Measurements from ENCODE around the gene SNAPC2.
"Not testable (repeated sequence)": the region's sequence is repeated elsewhere in the genome, so short reads cannot be mapped to it uniquely, and the experiment has no call there.

The SNAPC2 gene

DNA sequence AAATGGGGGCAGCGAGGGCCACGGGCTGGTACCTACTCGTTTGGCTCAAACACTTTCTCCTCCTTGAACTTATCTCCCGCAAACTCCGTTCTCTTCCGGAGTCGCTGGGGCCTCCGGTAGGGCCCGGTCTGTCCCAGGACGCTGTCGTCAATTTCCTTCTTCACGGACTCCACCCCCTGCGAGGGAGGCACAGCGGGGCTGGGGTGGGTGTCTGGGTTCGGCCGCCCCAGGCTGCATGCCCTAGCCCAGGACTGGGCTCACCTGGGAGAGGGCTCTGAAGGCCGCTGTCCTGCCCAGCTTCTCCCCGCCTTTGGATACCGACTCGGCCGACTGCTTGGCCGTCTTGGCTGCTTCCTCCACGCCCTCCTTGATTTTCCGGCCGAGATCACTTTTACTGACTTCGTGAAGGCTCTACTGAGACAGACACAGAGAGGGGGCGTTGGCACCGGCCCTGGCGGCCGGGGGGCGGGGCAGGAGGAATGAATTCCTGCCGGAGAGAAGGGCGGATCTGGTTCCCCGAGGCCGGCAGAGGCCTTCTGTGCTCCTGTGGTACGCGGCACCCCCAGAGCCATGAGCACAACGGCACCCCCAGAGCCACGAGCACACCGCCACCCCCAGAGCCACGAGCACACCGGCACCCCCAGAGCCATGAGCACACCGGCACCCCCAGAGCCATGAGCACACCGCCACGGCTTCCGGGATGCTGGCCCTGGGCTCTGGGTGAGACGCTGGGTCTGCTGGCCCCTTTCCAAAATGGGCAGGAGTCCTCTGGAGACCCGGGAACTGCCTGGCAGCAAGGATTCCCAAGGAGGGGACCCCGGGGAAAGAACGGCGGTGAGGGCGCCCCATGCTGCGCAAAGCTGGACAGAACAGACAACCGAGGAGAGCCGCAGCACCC, 13.9 kb downstream of the SNAPC2 start:
- no peak for DNase-seq (ENCODE audit: low spot score)

DNA sequence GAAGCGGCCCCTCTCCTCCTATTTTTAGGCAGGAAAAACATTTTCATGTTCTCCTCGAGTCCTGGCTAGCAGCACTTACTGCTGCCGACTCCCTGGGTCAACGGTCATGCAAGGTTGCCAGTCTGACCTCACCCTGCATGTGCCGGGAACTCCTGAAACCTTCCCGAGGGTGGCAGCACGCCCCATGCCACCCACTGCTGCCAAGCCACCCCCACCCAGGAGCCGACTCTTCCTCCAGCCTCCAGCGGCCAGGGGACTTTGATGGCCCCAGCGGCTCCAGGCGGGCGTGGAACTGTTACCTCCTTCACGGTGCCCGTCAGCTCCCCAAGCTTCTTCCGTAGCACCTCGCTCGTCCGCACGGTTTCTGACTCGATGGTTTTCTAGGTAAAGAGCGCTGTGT, 14.6 kb downstream of the SNAPC2 start:
- DNase-seq (ENCODE audit: low spot score), result no peak

DNA sequence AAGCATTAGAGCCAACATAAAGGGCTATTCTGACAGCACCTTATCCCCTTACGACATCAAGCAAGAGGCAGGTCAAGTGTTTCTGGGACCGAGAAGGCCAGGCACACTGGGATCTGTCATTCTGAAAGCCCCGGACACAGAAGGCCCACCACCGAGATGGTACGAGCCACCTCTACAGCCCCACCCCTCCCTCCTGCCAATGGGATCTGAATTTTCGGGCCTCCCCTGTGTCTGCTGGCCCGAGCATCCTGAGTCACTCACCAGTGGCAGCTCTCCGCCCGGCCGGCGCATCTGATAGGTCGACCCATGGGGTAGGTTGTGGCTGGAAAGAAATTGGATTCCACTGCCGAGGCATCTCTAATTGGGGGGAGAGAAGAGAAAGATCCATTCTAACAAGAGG, 20.7 kb downstream of the SNAPC2 start:
- DNase-seq (ENCODE audit: low spot score), result no peak

DNA sequence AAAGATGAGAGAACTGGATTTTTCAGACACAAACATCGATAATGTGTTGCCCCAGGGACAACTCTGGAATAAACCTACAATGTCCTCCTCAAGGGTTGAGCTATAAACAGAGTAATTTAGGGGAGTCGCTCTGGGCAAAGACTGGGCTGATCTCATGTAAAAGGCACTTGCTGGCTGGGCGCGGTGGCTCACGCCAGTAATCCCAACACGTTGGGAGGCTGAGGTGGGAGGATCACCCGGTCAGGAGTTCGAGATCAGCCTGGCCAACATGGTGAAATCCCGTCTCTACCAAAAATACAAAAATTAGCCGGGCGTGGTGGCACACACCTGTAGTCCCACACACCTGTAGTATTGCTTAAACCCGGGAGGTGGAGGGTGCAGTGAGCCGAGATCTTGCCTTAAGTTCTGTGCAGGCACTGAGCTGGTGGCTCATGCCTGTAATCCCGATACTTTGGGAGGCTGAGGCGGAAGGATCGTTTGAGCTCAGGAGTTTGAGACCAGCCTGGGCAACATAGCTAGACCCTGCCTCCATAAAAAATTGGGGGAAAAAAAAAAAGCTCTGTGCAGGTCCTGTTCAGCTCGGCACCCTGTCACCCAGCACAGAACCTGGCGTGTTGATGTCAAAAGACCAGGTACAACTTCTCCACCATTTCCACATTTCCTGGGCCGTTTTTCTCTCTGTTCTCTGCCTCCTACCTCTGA, 21.9 kb downstream of the SNAPC2 start:
- no peak for DNase-seq (ENCODE audit: low spot score)

DNA sequence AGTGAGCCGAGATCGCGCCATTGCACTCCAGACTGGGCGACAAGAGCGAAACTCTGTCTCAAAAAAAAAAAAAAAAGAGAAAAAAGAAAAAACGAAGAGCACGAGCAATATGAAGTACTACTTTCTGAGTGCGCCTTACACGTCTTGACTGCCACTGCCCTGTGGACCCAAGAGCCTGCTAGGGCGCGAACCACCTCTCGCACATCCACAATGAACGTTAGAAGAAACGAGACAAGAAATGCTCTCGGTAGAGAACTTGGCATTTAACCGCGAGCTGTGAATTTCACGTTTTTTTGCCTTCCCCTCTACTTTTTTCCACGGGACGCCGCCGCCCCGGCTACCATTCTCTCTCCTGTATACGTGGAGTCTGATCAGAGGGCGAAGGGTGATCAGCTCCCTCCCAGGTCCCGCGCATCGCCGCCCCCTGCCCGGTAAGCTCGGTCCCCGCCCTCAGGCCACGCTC, 22.9 kb downstream of the SNAPC2 start:
- DNase-seq (ENCODE audit: low spot score), result no peak

DNA sequence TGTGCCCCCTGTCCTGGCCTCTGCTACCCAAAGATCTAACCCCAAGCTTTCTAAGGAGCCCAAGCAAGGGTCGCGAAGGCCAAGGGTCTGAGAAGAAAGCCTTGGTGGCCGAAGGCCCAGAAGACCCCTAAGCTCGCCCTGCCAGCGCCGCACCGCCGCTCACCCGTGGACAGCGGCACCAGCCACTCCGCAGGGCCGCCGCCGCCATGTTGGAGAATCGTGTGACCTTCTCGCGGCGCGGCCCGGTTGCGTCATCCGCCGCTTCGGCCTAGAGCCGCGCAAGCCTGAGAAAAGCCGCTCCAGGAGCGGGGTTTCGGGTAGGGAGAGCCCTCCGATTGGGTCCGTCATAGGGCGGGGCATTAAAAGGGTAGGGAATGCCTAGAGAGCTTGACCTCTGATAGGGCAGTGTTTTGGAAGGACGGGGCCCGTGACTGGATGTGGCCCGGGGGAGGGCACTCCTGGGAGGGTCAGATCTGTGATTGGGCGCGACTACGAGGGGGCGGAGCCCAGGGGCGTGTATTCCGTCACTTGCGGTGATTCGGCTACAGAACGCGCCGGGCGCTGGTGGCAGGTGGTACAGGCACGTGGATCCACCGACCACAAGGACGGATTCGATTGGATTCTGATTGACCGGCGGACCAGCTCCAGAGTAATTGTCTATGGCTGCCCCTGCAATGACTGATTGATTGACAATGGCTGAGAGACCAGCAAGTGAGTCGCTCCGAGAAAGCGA, 23.5 kb downstream of the SNAPC2 start, which contains the start of gene TIMM44:
Gene TIMM44, minus strand, starts transcription at position 223 of the 733 bp plus-strand sequence. Its CDS starts 15 bp downstream, at position 208.
- DNase-seq (ENCODE audit: low spot score), result peak; percentile 100

DNA sequence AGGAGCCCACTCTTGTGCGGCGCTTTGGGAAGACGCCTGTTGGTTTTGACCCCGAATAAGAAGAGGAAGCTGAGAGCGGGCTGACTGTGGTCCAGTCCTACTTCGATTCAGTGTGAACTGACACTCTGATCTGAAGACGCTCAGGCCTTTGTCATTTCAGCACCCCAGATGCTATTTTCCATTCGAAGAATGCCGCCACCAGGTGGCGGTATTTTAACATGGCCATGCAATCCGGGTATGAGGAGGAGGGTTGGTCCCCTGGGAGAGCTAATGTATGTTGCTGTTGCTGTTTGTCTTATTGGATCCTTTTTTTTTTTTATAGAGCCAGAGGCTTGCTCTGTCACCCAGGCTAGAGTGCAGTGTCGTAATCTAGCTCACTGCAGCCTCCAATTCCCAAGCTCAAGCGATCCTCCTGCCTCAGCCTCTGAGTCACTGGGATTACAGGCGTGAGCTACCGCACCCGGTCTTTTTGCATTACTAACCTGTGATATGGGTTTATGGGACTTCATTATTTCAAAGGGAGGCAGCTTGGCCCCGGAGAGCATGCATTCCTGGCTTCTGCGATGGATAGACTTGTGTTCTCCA, 24.1 kb downstream of the SNAPC2 start:
- DNase-seq (ENCODE audit: low spot score), result peak; percentile 94

DNA sequence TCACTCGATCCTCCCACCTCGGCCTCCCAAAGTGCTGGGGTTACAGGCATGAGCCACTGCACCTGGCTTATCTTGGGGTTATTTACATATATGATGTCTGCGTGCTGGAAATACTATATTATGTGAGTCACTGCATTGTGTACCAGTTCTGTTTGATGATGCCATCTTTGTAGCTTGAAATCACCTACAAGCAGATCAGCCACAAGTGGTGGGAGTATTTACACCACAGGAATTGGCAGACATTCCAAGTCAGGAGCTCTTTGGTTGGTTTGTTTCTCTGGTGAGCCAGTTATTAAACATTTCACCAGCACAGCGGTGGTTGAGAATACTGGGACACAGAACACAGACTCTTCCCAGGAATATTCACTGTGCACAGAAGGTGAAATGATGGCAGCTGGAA, 27.8 kb downstream of the SNAPC2 start:
- no peak for DNase-seq (ENCODE audit: low spot score)

DNA sequence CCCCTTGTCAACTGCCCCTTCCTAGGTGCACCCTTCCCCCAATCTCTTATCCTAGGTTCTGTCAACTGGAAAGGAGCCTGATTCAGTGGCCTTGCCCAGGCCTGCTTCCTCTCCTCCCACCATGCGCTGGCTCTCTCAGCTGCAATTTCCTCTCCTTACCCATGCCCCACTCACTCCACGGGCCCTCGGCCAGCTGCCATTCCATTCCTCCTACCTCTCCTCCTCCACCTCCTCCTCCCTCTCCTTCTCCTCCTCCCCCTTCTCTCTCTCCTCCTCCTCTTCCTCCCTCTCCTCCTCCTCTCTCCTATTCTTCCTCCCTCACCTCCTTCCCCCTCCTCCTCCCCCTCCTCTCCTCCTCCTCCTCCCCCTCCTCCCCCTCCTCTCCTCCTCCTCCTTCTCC, 32.9 kb downstream of the SNAPC2 start:
- peak; percentile 78 for DNase-seq (ENCODE audit: low spot score)

DNA sequence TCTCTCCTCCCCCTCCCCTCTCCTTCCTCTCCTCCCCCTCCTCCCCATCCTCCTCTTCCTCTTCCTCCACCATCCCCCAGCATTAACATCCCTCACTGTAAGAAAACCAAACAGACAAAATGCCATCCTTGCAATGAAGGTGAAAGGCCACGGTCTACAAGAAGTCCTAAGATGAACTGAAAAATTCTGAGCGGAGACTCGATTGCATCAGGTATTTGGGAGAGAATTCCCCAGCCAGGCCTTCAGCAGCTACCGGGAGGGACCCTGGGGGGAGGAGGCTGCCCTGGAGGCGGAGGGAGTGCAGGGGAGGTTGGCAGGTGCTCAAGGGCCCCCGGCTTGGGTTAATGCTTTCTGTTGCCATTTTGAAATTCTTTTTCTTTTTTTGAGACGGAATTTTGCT, 33.4 kb downstream of the SNAPC2 start:
- no peak for DNase-seq (ENCODE audit: low spot score)

DNA sequence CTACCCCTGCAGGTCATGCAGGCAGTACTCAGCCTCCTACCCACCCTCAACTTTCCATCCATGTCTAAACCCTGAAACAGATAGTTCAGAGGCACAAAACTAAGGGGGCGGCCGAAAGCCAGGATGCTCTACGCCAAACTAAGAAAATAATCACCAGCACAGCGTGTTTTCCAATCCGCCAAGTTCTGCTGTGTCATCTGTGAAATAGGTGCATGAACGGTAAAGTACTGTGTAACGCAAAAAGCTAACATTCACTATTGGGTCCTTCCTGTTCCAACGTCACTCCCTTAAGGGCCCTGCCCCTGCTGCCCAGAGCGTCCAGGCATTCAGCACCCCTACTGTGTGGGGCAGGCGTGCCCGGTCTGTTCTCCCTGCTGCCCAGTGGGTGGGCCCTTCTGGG, 35.6 kb downstream of the SNAPC2 start:
- DNase-seq (ENCODE audit: low spot score), result no peak

DNA sequence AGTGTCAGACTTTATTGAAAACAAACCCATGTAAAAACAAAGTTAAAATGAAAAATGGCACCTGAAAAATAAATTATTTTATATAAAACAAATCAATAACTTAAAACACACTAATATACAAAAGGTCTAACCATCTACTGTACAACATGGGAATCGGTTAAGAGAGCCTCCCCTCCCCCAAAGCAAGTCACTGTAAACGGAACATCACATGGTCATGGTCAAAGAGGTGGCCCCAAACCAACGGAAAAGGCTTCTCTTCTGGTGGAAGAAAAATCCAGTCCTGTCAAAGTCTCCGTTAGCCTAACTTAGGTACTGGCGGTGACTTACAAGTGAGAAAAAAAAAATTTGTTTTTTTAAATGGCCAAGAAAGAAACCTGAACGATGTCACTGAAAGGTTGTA, 39.1 kb downstream of the SNAPC2 start:
- DNase-seq (ENCODE audit: low spot score), result no peak

DNA sequence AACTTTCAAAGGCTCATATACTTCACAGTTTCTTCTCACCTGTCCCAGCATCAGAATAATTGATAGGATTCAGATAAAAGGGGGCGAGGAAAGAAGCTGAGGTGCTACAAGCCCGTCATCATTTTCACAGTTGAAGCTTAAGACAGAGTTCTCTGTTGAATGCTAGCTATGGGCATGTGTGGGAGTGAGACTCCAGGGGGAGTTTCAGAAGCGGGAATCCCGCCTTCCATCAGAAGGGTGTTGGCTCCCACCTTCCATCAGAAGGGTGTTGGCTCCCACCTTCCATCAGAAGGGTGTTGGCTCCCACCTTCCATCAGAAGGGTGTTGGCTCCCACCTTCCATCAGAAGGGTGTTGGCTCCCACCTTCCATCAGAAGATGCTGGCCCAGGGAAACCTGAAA, 40.9 kb downstream of the SNAPC2 start:
- not testable (repeated sequence) for DNase-seq (ENCODE audit: low spot score)

DNA sequence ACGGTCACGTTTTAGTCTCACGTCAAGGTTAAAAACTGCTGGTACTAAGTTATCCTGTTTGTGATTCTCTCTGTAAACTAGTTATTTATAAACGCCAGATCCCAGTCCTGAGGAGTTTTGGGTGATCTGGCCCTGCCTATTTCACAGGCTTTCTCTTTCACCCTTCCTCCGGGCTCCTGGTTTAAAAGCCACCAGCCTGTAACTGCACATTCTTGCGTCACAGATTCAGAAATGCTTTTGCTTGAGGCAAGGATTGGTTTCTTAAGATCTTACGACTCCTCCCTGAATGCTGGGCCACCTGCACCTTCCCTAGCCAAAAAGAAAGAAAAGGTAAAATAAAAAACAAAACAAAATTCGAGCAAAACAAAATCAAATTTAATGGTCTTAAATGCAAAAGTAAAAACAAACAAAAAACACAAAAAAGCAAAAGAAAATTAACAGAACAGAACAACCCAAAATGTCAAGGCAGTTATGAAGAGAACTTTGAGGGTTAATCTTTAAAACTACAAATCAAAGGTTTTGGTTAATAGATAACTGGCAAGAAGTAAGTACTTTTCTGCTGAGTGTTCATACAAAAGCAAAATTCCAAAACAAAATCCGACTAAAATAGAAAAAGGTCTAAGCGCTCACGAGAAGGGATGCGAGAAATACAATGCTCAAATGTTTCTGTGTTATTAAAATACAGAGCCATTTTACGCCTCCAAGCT, 41.9 kb downstream of the SNAPC2 start:
- no peak for DNase-seq (ENCODE audit: low spot score)

DNA sequence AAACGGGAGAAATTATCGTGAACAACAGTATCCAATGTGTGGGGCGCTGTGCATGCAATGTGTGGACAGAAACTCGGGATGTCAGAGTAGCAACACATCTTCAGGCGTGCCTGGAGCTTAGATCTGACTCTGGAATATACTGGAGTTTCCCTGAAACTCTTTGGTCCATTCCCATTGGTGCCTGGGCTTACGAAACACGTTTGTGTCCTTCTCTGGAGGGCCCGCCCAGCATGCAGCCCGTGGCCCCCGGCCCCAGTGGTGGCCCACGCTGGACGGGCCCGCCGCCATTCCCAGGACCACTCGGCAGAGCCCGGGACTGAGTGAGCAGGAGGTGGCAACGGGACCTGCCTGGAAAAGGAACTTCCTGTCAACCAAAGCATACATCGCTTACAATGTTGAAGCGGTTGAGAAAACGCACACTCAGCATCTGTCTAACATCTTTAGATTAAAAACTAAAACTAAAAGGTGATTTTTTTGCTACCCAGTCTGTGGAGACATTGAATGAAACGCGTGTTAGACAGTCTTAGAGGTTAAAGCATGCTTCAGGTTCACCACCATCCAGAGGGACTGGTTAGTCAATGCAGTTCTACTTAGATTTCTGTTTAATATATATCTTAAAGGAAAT, 42.6 kb downstream of the SNAPC2 start:
- no peak for DNase-seq (ENCODE audit: low spot score)

DNA sequence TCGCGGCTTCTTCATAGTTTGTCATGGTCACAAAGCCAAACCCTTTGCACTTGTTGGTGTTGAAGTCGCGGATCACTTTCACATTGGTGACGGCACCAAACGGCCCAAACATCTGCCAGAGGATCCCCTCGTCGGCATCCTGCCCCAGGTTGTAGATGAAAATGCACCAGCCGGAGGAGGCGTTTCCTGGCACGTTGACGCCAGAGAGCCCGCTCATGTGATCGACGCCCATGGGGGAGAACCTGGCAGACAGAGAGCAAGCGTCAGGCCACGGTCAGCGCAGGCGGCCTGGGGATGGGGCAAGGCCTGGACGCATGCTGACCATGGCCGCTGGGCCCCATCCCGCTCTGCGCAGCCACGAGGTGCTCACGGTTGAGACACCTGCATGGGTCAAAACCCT, 43.4 kb downstream of the SNAPC2 start:
- DNase-seq (ENCODE audit: low spot score), result no peak

DNA sequence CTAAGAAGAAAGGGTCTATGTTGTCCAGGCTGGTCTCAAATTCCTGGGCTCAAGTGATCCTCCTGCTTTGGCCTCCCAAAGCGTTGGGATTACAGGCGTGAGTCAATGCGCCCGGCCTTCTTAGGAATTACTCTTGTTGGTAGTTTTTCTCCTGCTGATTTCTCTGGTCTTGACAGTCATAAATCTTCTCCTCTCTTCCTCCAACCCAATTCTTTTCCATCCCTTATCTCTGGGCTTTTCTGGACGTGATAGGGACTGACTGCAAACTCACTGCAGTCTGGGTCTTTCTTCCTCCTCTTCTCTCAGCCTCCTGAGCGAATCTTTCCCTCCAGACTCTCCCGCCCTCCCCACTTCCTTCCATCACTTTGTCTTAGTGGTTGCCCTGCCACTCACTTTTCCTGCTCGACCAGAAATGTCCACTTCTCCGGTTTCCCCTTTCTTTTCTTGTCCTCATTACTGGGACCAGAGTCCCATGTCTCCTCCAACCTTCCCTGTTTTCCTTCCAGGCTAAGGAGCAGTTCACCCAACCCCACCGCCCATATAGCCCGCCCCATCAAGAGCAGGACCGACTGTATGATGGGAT, 45.2 kb downstream of the SNAPC2 start:
- no peak for DNase-seq (ENCODE audit: low spot score)

DNA sequence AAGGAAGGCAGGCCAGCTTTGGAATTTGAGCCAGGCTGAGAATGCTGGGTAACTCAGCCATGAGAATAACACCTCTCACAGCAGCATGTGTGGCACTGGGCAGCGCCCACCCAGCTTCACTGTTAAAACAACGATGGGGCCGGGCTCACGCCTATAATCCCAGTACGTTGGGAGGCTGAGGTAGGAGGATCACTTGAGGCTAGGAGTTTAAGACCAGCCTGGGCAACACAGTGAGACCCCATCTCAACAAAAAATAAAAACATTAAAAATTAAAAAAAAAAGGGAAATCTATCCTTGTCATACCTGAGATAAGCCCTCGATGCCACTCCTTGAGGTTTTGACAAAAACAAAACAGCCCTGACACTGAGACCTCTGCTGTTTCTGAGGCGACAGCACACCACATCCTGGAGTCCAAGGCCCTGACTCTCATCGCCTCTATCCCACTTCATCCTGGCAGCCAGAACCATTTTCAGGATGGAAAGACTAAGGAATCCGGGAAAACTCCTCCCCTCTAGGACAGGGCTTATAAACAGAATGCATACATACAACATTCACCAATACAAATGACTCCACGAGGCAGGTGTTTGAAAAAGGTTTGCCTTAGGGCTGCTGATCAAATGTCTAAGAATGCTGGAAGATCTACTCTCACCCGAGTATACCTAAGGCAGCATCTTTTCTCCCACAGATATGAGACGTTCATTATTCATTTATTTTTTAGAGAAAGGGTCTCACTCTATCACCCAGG, 46.0 kb downstream of the SNAPC2 start:
- DNase-seq (ENCODE audit: low spot score), result no peak

DNA sequence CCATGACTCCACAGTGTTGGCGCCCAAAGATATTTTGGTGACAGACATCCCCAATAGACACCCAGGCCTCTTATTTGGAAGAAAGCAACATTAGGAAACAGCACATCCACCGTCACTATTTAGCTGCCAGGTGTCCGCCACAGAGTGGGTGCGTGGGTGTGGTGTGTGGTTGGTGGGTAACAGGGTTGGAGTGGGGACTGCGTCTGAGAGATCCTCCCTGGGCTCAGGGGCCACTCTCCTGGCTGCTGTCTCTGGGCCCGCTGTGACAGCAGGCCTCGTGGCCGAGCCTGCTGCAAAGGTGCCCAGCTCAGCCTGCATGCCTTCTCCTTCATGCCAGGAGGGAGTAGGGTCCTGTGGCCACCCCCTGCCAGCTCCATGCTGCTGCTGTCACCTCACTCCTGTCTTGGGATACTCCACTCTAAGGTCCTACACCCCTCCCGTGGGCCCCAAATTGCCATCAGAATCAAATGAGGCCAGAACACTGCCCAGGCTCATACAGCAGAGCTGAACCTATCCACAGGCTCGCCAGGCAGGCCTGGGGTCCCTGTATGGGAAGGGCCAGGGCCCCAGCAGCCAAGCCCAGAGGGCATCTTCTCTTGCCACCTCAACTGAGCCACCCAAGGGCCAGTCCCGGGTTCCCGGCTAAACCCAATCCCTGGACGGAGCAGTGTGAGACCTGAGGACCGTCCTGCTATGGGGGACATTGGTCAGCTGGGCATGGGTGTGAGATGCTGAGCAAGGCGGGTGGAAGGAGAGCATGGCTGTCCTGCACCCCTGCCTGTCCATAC, 48.1 kb downstream of the SNAPC2 start:
- DNase-seq (ENCODE audit: low spot score), result no peak

All from cerebellar cortex (tissue), 1 donor.